NB4 (cell line): ENCODE results near the gene TRAF3.

ENCODE experiments used
- MAX ChIP-seq: IDR thresholded peaks from 2 replicates; pipeline ENCODE4 v1.6.1; 2011; ENCODE audit warnings: low read depth, low read length
- POLR2A ChIP-seq: IDR thresholded peaks from 2 replicates; pipeline ENCODE4 v1.6.1; 2011; ENCODE audit warnings: mild to moderate bottlenecking; ENCODE audit not compliant: insufficient read length; ENCODE audit errors: extremely low read depth
- TF ChIP-seq, protein P1 (sequence below): IDR thresholded peaks from one replicate; pipeline ENCODE4 v1.5.1; 2012; ENCODE audit warnings: low read depth, low read length

DNA sequence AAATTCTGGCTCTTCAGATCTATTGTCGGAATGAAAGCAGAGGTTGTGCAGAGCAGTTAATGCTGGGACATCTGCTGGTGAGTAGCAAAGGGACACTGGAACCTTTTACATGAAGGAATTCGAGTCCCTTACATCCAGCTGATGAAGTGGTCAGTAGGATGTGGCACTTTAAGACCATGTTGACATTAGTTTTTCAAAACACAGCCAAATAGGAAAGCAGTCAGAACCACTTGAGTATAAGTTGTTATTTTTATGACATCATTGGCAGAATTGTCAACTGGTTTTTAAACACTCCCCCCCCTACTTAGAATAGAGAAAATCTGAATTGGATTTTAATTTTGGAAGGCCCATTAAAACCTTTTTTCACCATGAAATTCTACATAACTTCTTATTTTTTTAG lies 98.4 kb downstream of the TRAF3 start:
- no peak for TF ChIP-seq MAX
- TF ChIP-seq POLR2A: no peak
- TF ChIP-seq, protein P1, sequence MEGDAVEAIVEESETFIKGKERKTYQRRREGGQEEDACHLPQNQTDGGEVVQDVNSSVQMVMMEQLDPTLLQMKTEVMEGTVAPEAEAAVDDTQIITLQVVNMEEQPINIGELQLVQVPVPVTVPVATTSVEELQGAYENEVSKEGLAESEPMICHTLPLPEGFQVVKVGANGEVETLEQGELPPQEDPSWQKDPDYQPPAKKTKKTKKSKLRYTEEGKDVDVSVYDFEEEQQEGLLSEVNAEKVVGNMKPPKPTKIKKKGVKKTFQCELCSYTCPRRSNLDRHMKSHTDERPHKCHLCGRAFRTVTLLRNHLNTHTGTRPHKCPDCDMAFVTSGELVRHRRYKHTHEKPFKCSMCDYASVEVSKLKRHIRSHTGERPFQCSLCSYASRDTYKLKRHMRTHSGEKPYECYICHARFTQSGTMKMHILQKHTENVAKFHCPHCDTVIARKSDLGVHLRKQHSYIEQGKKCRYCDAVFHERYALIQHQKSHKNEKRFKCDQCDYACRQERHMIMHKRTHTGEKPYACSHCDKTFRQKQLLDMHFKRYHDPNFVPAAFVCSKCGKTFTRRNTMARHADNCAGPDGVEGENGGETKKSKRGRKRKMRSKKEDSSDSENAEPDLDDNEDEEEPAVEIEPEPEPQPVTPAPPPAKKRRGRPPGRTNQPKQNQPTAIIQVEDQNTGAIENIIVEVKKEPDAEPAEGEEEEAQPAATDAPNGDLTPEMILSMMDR: no peak
